ENCODE results near the gene POTEM.
"Not testable (repeated sequence)": the region's sequence is repeated elsewhere in the genome, so short reads cannot be mapped to it uniquely, and the experiment has no call there.

POTEM gene

GRCh38 chr14:18967134-18967533 is at the start of gene POTEM:
TSS of gene POTEM (plus strand) at chr14:18967434. CDS start at chr14:18967486, 52 bp downstream.
- not testable (repeated sequence) for DNase-seq

GRCh38 chr14:18918345-18918744 is 48.9 kb upstream of the POTEM start:
- not testable (repeated sequence) for DNase-seq

DNA sequence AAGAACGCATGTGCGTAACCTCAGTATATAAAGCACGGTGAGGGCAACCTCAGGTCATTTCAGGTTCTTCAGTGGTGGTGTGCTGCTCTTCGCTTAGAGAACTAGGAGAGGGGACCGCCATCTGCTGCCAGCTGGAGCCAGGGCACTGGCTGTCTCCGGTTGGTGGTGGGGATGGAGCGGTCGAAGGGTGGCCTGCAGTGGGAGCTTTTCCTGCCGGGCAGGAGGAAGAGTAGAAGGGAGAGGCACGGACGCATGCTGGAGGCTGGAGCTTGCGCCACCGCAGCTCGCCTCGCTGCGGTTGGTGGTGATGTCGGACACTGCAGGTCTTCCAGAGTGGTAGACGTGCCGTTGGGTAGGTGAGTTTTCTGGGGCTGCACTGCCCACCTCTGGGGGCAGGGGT is 47.2 kb upstream of the POTEM start:
- DNase-seq: not testable (repeated sequence)

DNA sequence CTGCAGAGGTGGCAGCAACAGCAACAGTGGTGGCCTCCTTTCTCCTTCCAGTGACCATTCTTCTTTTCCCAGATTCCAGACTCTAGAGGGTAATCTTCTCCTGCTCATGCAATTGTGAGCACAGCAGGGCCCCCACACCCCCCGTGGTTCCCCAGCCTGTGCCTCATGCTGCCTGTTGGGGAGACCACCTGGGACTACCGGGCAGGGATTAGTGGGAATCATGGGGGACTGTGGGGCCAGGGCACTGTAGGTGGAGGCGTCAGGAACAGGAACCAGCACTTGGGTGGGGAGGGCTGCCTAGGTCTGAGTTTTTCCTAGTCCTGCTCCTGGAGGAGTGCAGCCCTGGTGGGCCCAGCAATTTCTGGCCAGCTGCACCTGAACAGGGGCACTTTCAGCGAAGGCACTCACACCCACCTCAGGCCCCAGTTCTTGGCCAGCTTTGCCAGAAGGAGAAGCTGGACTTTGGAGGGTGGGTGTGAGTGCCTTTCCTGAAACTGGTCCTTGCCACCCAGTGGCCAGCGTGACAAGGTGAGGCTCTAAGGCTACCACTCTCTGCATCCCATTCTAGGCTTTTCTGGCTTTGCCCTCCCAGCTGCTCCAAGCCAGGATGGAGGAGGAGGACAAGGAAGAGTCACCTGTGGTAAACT is 46.1 kb upstream of the POTEM start:
- DNase-seq: not testable (repeated sequence)

GRCh38 chr14:18936848-18937247 is 30.4 kb upstream of the POTEM start:
- DNase-seq: not testable (repeated sequence)

- DNase-seq: not testable (repeated sequence)
These were observed 28.5 kb upstream of the POTEM start for GRCh38 chr14:18938733-18939132.

GRCh38 chr14:18949939-18950338 is 17.3 kb upstream of the POTEM start:
- DNase-seq: not testable (repeated sequence)

GRCh38 chr14:18953085-18953484 is 14.1 kb upstream of the POTEM start:
- DNase-seq: not testable (repeated sequence)

DNA sequence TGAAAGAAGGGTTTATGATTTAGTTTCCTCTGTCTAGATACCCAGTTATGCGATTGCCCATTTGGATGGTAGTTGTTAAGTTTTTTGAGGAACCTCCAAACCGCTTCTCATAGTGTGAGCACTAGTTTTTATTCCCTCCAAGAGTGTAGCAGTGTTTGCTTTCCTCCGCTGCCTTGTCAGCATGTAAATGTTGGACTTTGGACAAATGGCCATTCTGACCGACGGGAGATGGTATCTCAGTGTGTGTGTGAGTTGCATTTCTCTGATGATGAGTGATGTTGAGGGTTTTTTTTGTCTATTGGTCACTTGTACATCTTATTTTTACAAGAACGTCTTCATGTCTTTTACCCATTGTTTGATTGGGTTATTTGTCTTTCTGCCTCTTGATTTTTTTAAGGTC is 11.4 kb upstream of the POTEM start:
- not testable (repeated sequence) for DNase-seq

GRCh38 chr14:18961576-18961975 is 5.7 kb upstream of the POTEM start:
- not testable (repeated sequence) for DNase-seq

- not testable (repeated sequence) for DNase-seq
These were observed 5.1 kb upstream of the POTEM start for GRCh38 chr14:18962143-18962542.

DNA sequence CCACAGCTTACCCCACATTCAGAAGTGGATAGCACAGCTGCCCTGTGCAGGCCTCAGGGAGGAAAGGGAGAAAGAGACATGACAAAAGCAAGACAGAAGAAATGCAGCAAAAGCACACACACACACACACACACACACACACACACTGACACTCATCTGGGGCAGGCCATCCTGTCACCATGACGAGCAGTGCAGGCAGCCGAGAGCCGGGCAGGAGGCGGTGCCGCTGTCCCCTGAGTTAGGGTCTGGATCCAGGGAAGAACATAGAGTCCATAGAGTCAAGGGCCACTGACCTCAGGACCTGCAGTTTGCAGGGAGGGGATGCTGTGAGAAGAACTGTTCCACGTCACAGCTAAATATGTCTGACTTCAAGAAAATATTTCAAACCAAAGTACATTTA is 4.0 kb upstream of the POTEM start:
- DNase-seq: not testable (repeated sequence)

DNA sequence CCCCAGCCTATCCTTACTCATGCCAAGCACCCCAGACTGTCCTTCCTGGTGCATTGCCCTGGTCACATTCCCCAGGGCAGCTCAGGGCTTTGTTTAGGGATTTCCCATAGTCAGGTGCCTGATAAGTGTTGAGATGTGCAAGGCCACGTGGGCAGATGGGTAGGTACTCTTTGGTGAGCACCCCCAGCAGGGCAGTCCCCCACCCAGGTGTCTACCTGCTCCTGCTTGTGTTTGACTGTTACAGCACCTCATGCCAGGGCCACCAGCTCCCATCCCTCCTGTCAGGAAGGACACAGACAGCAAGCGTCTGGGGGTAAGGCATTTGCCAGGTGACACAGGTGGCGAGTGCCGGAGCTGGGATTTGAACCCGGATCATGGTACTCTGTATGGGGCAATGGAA is 2.4 kb upstream of the POTEM start:
- not testable (repeated sequence) for DNase-seq

GRCh38 chr14:19002566-19002965 is 35.3 kb downstream of the POTEM start:
- DNase-seq: not testable (repeated sequence)

- not testable (repeated sequence) for DNase-seq
These were observed 39.3 kb downstream of the POTEM start for GRCh38 chr14:19006490-19006889.

DNA sequence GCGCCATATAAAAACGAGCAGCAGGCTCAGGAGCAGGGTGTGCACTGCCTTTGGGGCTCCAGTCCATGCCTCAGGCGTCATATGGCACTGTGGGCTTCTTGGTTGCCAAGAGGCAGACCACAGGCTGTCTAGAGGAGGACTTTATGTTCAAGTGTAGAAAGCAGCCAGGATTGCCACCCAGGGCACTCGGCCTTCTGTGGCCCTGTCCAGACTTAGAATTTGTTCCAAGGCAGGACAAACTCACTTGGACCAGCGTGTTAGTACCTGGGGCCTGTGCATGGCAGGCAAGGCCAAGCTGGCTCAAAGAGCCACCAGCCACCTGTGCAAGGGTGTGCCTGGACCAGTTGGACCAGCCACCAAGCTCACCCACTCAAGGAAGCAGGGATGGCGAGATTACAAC is 40.4 kb downstream of the POTEM start:
- DNase-seq: not testable (repeated sequence)

- not testable (repeated sequence) for DNase-seq
These were observed 43.8 kb downstream of the POTEM start for GRCh38 chr14:19011029-19011428.

- not testable (repeated sequence) for DNase-seq
These were observed 44.5 kb downstream of the POTEM start for GRCh38 chr14:19011703-19012102.

DNA sequence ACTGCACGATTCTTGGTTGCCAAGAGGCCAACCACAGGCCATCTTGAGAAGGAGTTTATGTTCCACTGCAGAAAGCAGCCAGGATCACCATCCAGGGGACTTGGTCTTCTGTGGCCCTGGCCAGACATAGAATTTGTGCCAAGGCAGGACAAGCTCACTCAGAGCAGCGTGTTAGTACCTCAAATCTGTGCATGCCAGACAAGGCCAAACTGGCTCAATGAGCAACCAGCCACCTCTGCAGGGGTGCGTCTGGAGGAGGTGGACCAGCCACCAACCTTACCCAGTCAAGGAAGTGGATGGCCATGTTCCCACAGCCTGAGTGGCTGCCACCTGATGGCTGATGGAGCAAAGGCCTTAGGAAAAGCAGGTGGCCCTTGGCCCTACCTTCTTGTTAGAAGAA is 48.0 kb downstream of the POTEM start:
- DNase-seq: not testable (repeated sequence)

GRCh38 chr14:19025080-19025589 is 57.9 kb downstream of the POTEM start:
- not testable (repeated sequence) for DNase-seq

GRCh38 chr14:19026649-19027351 is 59.6 kb downstream of the POTEM start:
- not testable (repeated sequence) for DNase-seq

GRCh38 chr14:19027895-19028294 is 60.7 kb downstream of the POTEM start:
- DNase-seq: not testable (repeated sequence)

DNA sequence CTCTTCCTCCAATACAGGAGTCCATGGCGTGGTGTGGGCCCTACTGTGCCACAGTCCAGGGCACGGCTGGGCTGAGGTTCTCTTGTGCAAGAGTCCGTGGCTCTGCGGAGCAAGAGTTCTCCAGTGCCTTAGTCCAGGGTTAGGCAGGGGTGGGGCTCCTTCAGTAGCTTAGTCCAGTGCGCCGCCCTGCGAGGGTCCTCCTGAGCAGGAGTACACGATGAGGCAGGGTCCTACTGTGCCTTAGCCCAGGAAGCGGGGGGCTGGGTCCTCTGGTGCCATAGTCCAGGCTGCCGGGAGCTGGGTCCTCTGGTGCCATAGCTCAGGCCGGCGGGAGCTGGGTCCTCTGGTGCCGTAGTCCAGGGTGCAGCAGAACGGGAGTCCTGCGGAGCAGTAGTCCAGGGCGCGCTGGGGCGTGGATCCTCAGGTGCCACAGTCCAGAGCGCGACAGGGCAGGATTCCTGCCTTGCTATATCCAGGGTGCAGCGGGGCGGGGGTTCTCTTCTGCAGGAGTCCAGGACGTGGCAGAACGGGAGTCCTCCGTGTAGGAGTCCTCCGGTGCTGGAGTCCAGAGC is 69.7 kb downstream of the POTEM start:
- not testable (repeated sequence) for DNase-seq
